GM20000 (cell line): ENCODE results near the gene LDHAL6B.

Source experiments
- DNase-seq: peaks from one replicate; pipeline ENCODE4 v3.0.0; 2012; ENCODE audit warnings: low spot score
- TF ChIP-seq, protein P1 (sequence below): IDR thresholded peaks from 2 replicates; pipeline ENCODE4 v1.5.1; 2012; ENCODE audit warnings: mild to moderate bottlenecking, control low read depth; ENCODE audit errors: extremely low read depth, missing control alignments

LDHAL6B gene

DNA sequence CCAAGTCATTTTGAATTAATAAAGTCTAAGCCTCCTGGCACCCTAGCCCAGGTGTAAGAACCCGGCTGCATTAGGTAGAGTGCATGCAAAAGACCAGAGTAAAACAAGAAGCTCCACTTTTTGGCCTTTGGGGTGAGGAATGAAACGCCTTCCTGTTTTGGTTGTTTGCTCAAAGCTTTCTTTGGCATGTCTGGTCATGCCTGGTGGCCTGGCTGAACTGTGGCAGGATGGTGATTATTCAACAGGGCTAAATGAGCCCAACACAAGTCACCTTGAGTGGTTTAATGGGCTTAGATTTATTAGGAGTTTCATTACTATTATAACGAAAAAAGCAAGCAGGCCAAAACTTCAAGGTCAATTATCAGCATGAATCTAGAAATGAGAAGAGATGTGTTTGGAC lies 40.9 kb upstream of the LDHAL6B start:
- DNase-seq, result no peak
- TF ChIP-seq, protein P1, sequence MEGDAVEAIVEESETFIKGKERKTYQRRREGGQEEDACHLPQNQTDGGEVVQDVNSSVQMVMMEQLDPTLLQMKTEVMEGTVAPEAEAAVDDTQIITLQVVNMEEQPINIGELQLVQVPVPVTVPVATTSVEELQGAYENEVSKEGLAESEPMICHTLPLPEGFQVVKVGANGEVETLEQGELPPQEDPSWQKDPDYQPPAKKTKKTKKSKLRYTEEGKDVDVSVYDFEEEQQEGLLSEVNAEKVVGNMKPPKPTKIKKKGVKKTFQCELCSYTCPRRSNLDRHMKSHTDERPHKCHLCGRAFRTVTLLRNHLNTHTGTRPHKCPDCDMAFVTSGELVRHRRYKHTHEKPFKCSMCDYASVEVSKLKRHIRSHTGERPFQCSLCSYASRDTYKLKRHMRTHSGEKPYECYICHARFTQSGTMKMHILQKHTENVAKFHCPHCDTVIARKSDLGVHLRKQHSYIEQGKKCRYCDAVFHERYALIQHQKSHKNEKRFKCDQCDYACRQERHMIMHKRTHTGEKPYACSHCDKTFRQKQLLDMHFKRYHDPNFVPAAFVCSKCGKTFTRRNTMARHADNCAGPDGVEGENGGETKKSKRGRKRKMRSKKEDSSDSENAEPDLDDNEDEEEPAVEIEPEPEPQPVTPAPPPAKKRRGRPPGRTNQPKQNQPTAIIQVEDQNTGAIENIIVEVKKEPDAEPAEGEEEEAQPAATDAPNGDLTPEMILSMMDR, result no peak

DNA sequence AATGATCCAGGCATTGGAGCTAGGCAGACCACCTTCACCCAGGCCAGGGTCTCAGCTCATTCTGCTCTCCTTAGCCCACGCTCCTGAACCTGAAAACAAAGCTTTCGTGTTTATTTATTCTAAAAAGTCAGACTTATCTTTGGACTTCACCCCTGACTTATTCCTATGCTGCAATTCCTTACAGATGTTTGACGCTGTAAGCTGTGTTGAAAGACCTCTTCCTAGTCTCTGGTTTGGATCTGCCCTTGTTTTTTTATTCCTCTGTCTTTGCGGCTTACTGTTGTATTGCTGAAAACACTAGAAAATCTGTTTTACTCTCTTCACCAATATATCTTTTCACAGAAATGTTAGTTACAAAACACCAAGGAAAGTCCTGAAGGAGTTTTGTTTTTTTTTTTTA lies 40.5 kb upstream of the LDHAL6B start:
- no peak for DNase-seq
- TF ChIP-seq, protein P1, result no peak

DNA sequence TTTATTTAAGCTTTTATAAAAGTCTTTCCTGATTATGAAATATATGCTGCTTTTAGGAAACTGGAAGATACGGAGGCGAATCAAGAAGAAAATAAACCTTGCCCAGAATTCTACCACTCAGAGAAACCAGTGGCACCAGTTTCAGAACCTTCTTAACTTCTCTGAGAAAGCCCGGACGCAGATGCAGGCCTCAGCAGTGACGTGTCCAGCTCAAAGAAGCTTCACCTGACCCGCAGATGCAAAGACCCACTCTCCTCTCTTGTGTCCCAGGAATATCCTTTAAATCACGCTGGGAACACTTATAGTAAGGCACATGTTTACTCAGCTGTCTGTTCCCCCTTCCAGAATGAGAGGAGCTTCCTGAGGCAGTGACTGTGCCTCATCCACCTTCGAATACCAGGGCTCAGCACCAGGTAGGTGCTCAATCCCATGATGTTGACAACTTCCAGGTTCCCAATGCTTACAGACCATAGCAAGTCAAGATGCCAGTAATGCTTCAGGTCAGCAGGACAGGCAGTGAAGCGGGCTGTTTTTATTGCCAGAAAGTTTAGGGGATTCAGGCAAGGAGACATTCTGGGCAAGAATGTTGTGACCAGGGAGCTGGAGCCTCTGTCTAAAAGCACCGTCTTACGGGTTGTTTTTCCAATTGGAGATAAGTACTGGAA lies 39.9 kb upstream of the LDHAL6B start:
- DNase-seq, result no peak
- TF ChIP-seq, protein P1, result no peak

DNA sequence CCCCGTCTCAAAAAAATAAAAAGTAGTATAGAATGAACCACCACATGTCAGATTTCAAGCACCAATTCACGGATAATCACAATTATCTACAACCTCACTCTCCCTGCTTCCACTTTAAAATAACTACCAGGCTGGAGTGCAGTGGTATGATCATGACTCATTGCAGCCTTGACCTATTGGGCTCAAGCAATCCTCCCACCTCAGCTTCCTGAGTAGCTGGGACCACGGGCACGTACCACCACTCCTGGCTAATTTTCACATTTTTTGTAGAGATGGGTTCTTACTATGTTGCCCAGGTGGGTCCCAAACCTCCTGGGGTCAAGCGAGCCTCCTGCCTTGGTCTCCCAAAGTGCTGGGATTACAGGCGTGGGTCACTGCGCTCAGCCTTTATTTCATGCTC lies 38.1 kb upstream of the LDHAL6B start:
- DNase-seq, result no peak
- TF ChIP-seq, protein P1, result no peak

DNA sequence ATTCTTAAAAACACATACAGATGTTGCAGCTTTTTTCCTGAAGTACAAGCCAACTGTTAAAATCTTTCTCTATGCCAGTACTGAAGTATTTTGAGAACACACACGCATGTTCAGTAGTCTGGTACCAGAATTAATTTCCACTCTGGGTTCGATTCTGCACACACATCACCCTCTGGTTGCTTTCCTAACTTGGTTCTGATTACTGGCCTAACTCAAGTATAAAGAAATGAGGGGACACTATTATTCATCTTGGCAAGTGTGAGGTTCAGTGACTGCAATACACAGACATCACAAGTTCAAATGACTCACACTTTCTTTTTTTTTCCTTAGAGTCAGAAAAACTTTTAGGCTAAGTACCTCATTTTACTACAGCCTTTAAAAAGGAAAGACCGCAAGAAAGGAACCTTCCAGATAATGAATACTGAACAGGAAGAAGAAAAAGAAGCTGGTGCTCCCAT lies 37.4 kb upstream of the LDHAL6B start:
- TF ChIP-seq, protein P1, result no peak
- no peak for DNase-seq

DNA sequence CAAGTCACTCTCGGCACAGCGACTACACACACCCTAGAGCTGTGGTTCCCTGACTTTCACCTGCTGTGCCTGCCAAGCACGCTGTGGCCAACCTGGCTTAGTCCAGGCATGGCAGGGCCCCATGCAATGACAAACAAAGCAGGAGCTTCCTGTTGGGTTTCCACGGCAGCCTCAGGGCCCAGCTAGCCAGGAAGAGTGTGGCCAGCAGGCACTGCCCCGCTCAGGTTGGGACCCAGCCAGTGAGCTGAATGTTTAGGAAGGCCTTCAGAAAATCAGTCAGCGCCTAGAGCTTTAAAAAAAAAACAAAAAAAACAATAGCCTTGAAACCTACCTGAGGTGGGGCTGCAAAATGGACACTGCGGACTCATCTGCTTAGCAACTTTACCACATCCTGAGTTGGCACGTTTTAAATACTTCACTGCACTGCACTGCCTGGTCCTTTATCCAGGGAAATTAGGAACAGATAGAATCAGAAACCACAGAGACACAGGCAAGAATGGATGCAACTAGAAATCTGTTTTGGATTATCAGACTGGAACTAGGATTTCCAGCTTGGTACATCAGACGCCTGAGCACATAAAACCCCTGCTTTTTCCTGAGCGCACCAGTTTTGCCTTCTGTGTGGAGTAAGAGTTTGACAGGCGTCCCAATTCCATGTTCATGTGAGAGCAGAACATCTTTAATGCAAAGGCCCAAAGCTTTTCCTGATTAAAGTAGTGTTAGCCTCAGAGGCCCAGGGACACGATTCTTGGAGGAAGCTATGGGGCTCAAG lies 36.2 kb upstream of the LDHAL6B start:
- DNase-seq, result no peak
- TF ChIP-seq, protein P1, result no peak

DNA sequence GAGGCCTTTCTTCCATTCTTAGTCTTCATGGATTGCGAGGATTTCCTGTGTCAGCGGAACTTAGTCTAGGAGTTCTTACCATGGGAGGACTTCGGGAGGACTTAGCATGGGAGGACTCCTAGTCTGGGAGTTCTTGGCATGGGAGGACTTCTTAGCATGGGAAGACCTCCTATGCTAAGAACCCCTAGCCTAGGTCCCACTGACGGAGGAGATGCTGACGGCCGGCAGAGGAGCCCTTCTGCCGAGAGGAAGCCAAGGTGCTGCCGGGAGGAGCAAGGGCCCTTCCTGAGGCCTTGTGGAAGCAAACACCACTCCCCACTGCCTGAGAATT lies 35.6 kb upstream of the LDHAL6B start:
- no peak for DNase-seq
- TF ChIP-seq, protein P1, result no peak
